T-cell (primary cell): Measurements from ENCODE around the gene SH3BGRL. TPM values are rescaled to one million over a fixed set of nuclear protein-coding genes. Genes with fewer than 3 reads are reported as not detected.
A peak's percentile ranks its signal among the peaks of the same experiment; 100 is the strongest.

Experiments
- ATAC-seq, 4 experiments: fragments of 200-7000 bp in 3 of 4; fragments of 150-1000 bp in 1 of 4; cut with Tn5 transposase; replicated peaks in 1 of 4; 1 replicate in 3 of 4; 2 replicates in 1 of 4; pipeline ENCODE4 v1.10.0; 2021; ENCODE audit warnings: moderate library complexity in 3 of 4, mild to moderate bottlenecking in 2 of 4, moderate number of reproducible peaks in 1 of 4
- CTCF ChIA-PET, 2 donors: fragments of 300-600 bp; sonication (Branson Sonifier 250); formaldehyde crosslinking; loops; one replicate each; lab custom pipeline; 2022; ENCODE audit warnings: antibody characterized with exemption in 2 of 2; lab: Charles Lee
- POLR2A ChIA-PET, 2 donors: fragments of 300-600 bp; sonication (Branson Sonifier 250); formaldehyde crosslinking; loops; one replicate each; lab custom pipeline; 2022; ENCODE audit warnings: antibody characterized with exemption in 2 of 2; lab: Charles Lee
- DNase-seq, 35 experiments: peaks; one replicate each; pipeline versions ENCODE4 v3.0.0 to v3.0.0-alpha.2; 2013 to 2023
- H3K27ac ChIP-seq: one replicate; pipeline ENCODE4 v1.5.1; 2013; ENCODE audit warnings: low read length
- H3K27me3 ChIP-seq, 2 experiments: replicated peaks in 1 of 2; 1 replicate in 1 of 2; 2 replicates in 1 of 2; pipeline versions ENCODE4 v1.6.1 to v1.7.0; 2013; ENCODE audit warnings: low read length in 1 of 2, mixed read lengths in 1 of 2; ENCODE audit not compliant: control insufficient read depth in 2 of 2, insufficient read depth in 2 of 2; ENCODE audit errors: extremely low read depth in 1 of 2
- H3K36me3 ChIP-seq, 2 donors: 1 replicate in 1 of 2; 2 replicates in 1 of 2; pipeline versions ENCODE4 v1.6.1 to v1.7.0; 2013; ENCODE audit warnings: low read length in 1 of 2; ENCODE audit not compliant: control insufficient read depth in 2 of 2, insufficient read depth in 1 of 2; ENCODE audit errors: extremely low read depth in 1 of 2
- H3K4me1 ChIP-seq, 2 experiments: 1 replicate in 1 of 2; 2 replicates in 1 of 2; pipeline versions ENCODE4 v1.6.1 to v1.7.0; 2013; ENCODE audit warnings: low read length in 2 of 2, mixed read lengths in 1 of 2; ENCODE audit not compliant: insufficient read depth in 2 of 2, control insufficient read depth in 1 of 2; ENCODE audit errors: extremely low read depth in 1 of 2
- H3K4me3 ChIP-seq, 2 donors: 1 replicate in 1 of 2; 2 replicates in 1 of 2; pipeline versions ENCODE4 v1.5.1 to v1.7.0; 2013; ENCODE audit warnings: mild to moderate bottlenecking in 2 of 2, low read length in 1 of 2, moderate library complexity in 1 of 2; ENCODE audit not compliant: control insufficient read depth in 1 of 2; ENCODE audit errors: extremely low read depth in 1 of 2
- H3K9me3 ChIP-seq: 2 replicates; pipeline ENCODE4 v1.7.0; 2013
- H3K27ac Mint-ChIP-seq, 2 donors: one replicate each; pipeline ENCODE4 v1.8.0; 2020 to 2021; ENCODE audit warnings: mild to moderate bottlenecking in 2 of 2, mixed read lengths in 2 of 2
- H3K27me3 Mint-ChIP-seq, 2 donors: one replicate each; pipeline ENCODE4 v1.8.0; 2021 to 2022; ENCODE audit warnings: mixed read lengths in 2 of 2
- H3K36me3 Mint-ChIP-seq: one replicate; pipeline ENCODE4 v1.8.0; 2021; ENCODE audit warnings: mixed read lengths
- H3K4me1 Mint-ChIP-seq, 3 donors: one replicate each; pipeline ENCODE4 v1.8.0; 2020 to 2022; ENCODE audit warnings: mixed read lengths in 3 of 3, mild to moderate bottlenecking in 1 of 3
- H3K4me3 Mint-ChIP-seq, 3 donors: one replicate each; pipeline ENCODE4 v1.8.0; 2020 to 2022; ENCODE audit warnings: mild to moderate bottlenecking in 3 of 3, mixed read lengths in 3 of 3, moderate library complexity in 3 of 3
- H3K9me3 Mint-ChIP-seq, 3 donors: one replicate each; pipeline ENCODE4 v1.8.0; 2020 to 2022; ENCODE audit warnings: mixed read lengths in 3 of 3
- WGBS: methylation state at CpG from one replicate; pipeline ENCODE4 v1.1.5; 2013; ENCODE audit warnings: missing lambda C conversion rate; ENCODE audit not compliant: insufficient coverage; 5-methylcytosine and 5-hydroxymethylcytosine counted together
- total RNA-seq, 35 experiments: library from RNA in 6 of 35; stranded (reverse) in 6 of 35; fragments of 120-200 nt in 1 of 35; gene quantifications; one replicate each; pipeline versions ENCODE4 v1.2.1 to v1.2.4 and lab custom pipeline; 2013 to 2026

The SH3BGRL gene
- total RNA-seq, 5 donors from 2014 or later (not counting 1 experiment from before 2014, with no cell fraction given) = 55.0 to 78.2 (median 60.7) TPM

- no CpG with 5 or more reads among the region's 2 CpGs for WGBS
- no peaks in the 10 kb centered on the region for H3K9me3 ChIP-seq
- no peak overlapping the region for H3K4me3 Mint-ChIP-seq
- H3K9me3 Mint-ChIP-seq = no peaks in the 10 kb centered on the region
- peaks cover 18 to 54% (median 51%) of the 10 kb centered on the region in 3 donors for H3K4me1 Mint-ChIP-seq
- no peaks in the 10 kb centered on the region for H3K27me3 ChIP-seq
- ChIA-PET CTCF (no interaction called here), POLR2A (no interaction called here)
- H3K36me3 ChIP-seq = no peaks in the 10 kb centered on the region
- no peak overlapping the region for H3K27ac Mint-ChIP-seq
- H3K4me1 ChIP-seq = no peaks in the 10 kb centered on the region
- no peak overlapping the region for H3K4me3 ChIP-seq
- no peak for ATAC-seq
- peaks cover 17% of the 10 kb centered on the region for H3K36me3 Mint-ChIP-seq
- peaks cover 0 to 3% of the 10 kb centered on the region in 2 donors for H3K27me3 Mint-ChIP-seq
- no peak for DNase-seq
- H3K27ac ChIP-seq = no peak overlapping the region
Measured at GRCh38 chrX:81261576-81261975, 59.7 kb downstream of the SH3BGRL start.

- Mint-ChIP-seq H3K36me3 (peaks cover 25% of the 10 kb centered on the region), H3K27ac (no peak overlapping the region), H3K27me3 (peaks cover 0 to 3% of the 10 kb centered on the region in 2 donors), H3K9me3 (no peaks in the 10 kb centered on the region), H3K4me1 (peaks cover 12 to 60% (median 55%) of the 10 kb centered on the region in 3 donors), H3K4me3 (no peak overlapping the region)
- no peaks in the 10 kb centered on the region for H3K27me3 ChIP-seq
- no peak for DNase-seq
- no peak for ATAC-seq
- H3K9me3 ChIP-seq = no peaks in the 10 kb centered on the region
- no peaks in the 10 kb centered on the region for H3K36me3 ChIP-seq
- CTCF ChIA-PET = no interaction called here
- no peaks in the 10 kb centered on the region for H3K4me1 ChIP-seq
- no CpG with 5 or more reads among the region's 2 CpGs for WGBS
- H3K27ac ChIP-seq = no peak overlapping the region
- H3K4me3 ChIP-seq = no peak overlapping the region
- POLR2A ChIA-PET = no interaction called here
Measured at GRCh38 chrX:81263059-81263458, 61.2 kb downstream of the SH3BGRL start.

GRCh38 chrX:81278616-81279015 lies 76.7 kb downstream of the SH3BGRL start:
- Mint-ChIP-seq H3K27ac (no peak overlapping the region), H3K4me3 (no peak overlapping the region), H3K27me3 (peaks cover 0 to 5% of the 10 kb centered on the region in 2 donors), H3K4me1 (no peaks in the 10 kb centered on the region), H3K9me3 (peaks cover 0 to 6% (median 3%) of the 10 kb centered on the region in 3 donors), H3K36me3 (peaks cover 59% of the 10 kb centered on the region)
- POLR2A ChIA-PET = no interaction called here
- H3K4me1 ChIP-seq = no peaks in the 10 kb centered on the region
- H3K36me3 ChIP-seq = peaks cover 3 to 24% of the 10 kb centered on the region in 2 donors
- CTCF ChIA-PET = no interaction called here
- DNase-seq (no peak), ATAC-seq (no peak)
- no peaks in the 10 kb centered on the region for H3K27me3 ChIP-seq
- no peak overlapping the region for H3K4me3 ChIP-seq
- H3K9me3 ChIP-seq = no peaks in the 10 kb centered on the region
- no CpG with 5 or more reads among the region's 2 CpGs for WGBS
- H3K27ac ChIP-seq = no peak overlapping the region

- peaks cover 0 to 14% (median 11%) of the 10 kb centered on the region in 3 donors for H3K9me3 Mint-ChIP-seq
- H3K4me1 Mint-ChIP-seq = no peaks in the 10 kb centered on the region
- H3K27ac Mint-ChIP-seq = no peak overlapping the region
- ChIA-PET POLR2A (no interaction called here), CTCF (no interaction called here)
- H3K36me3 ChIP-seq = peaks cover 3 to 24% of the 10 kb centered on the region in 2 donors
- no peak overlapping the region for H3K4me3 ChIP-seq
- no peak overlapping the region for H3K27ac ChIP-seq
- H3K27me3 Mint-ChIP-seq = peaks cover 0 to 5% of the 10 kb centered on the region in 2 donors
- no peaks in the 10 kb centered on the region for H3K9me3 ChIP-seq
- H3K4me1 ChIP-seq = no peaks in the 10 kb centered on the region
- 80% methylated on average over 1 of the region's 8 CpGs for WGBS
- H3K4me3 Mint-ChIP-seq = no peak overlapping the region
- no peaks in the 10 kb centered on the region for H3K27me3 ChIP-seq
- peaks cover 64% of the 10 kb centered on the region for H3K36me3 Mint-ChIP-seq
- ATAC-seq (no peak), DNase-seq (peak in 1 of 35 experiments; percentile 0)
Measured at GRCh38 chrX:81280148-81280547, 78.2 kb downstream of the SH3BGRL start.

GRCh38 chrX:81286075-81286474 lies 84.2 kb downstream of the SH3BGRL start:
- ATAC-seq (no peak), DNase-seq (no peak)
- Histone ChIP-seq H3K9me3 (no peaks in the 10 kb centered on the region), H3K4me1 (no peaks in the 10 kb centered on the region), H3K36me3 (no peaks in the 10 kb centered on the region), H3K27me3 (no peaks in the 10 kb centered on the region), H3K4me3 (no peak overlapping the region), H3K27ac (no peak overlapping the region)
- ChIA-PET CTCF (no interaction called here), POLR2A (interaction anchor here in 1 of 2 donors (0.6 kb wide), 1 partner anchor 132 kb away, joined by 5 read pairs; no protein-coding TSS in a partner anchor)
- Mint-ChIP-seq H3K27ac (no peak overlapping the region), H3K4me3 (no peak overlapping the region), H3K4me1 (no peaks in the 10 kb centered on the region), H3K9me3 (peaks cover 7 to 21% (median 19%) of the 10 kb centered on the region in 3 donors), H3K27me3 (peaks cover 0 to 3% of the 10 kb centered on the region in 2 donors), H3K36me3 (peaks cover 52% of the 10 kb centered on the region)
- no CpG with 5 or more reads among the region's 3 CpGs for WGBS

GRCh38 chrX:81286608-81287007 lies 84.7 kb downstream of the SH3BGRL start:
- H3K9me3 ChIP-seq = no peaks in the 10 kb centered on the region
- H3K4me3 ChIP-seq = no peak overlapping the region
- Mint-ChIP-seq H3K27ac (no peak overlapping the region), H3K4me1 (no peaks in the 10 kb centered on the region), H3K36me3 (peaks cover 47% of the 10 kb centered on the region), H3K27me3 (peaks cover 0 to 3% of the 10 kb centered on the region in 2 donors), H3K4me3 (no peak overlapping the region), H3K9me3 (peaks cover 7 to 21% (median 19%) of the 10 kb centered on the region in 3 donors)
- ChIA-PET CTCF (no interaction called here), POLR2A (no interaction called here)
- no peaks in the 10 kb centered on the region for H3K4me1 ChIP-seq
- WGBS = no CpG with 5 or more reads among the region's 1 CpG
- ATAC-seq (no peak), DNase-seq (no peak)
- H3K36me3 ChIP-seq = no peaks in the 10 kb centered on the region
- H3K27ac ChIP-seq = no peak overlapping the region
- no peaks in the 10 kb centered on the region for H3K27me3 ChIP-seq

- CTCF ChIA-PET = no interaction called here
- peaks cover 0 to 3% (median 0%) of the 10 kb centered on the region in 3 donors for H3K4me1 Mint-ChIP-seq
Measured at GRCh38 chrX:81291996-81292395, 90.1 kb downstream of the SH3BGRL start.

More at GRCh38 chrX:81291996-81292395, 90.1 kb downstream of the SH3BGRL start:
- Histone ChIP-seq H3K27me3 (no peaks in the 10 kb centered on the region), H3K36me3 (no peaks in the 10 kb centered on the region), H3K4me3 (no peak overlapping the region), H3K4me1 (no peaks in the 10 kb centered on the region), H3K9me3 (no peaks in the 10 kb centered on the region), H3K27ac (no peak overlapping the region)
- Mint-ChIP-seq H3K27ac (no peak overlapping the region), H3K27me3 (peaks cover 0 to under 1% of the 10 kb centered on the region in 2 donors), H3K4me3 (no peak overlapping the region), H3K9me3 (peaks cover 8 to 21% (median 12%) of the 10 kb centered on the region in 3 donors), H3K36me3 (peaks cover 59% of the 10 kb centered on the region)
- ATAC-seq = no peak
- POLR2A ChIA-PET = no interaction called here
- no CpG with 5 or more reads among the region's 2 CpGs for WGBS
- DNase-seq = no peak
